Calu3 (cell line): ENCODE data around the gene ANKRD28. TPM values are rescaled to one million over a fixed set of nuclear protein-coding genes. Genes with fewer than 3 reads are reported as not detected.

Experiments used
- BruUV-seq: library from RNA; stranded (reverse); fragments of 400-500 nt; replicated peaks from 2 replicates; lab custom pipeline; 2021; lab: Mats Ljungman, UMichigan
- CTCF ChIA-PET: fragments of 300-600 bp; sonication (Branson Sonifier 250); formaldehyde crosslinking; loops from one replicate; lab custom pipeline; 2022; ENCODE audit warnings: antibody characterized with exemption; lab: Charles Lee
- DNase-seq: peaks from one replicate; pipeline ENCODE4 v3.0.0; 2022
- H3K27ac Mint-ChIP-seq: one replicate; pipeline ENCODE4 v1.8.0; 2022; ENCODE audit warnings: mixed read lengths; ENCODE audit not compliant: unreplicated experiment
- H3K27me3 Mint-ChIP-seq: one replicate; pipeline ENCODE4 v1.8.0; 2022; ENCODE audit warnings: mixed read lengths; ENCODE audit not compliant: unreplicated experiment
- H3K36me3 Mint-ChIP-seq: one replicate; pipeline ENCODE4 v1.8.0; 2022; ENCODE audit warnings: mild to moderate bottlenecking, moderate library complexity, mixed read lengths; ENCODE audit not compliant: insufficient read depth, unreplicated experiment
- H3K4me1 Mint-ChIP-seq: one replicate; pipeline ENCODE4 v1.8.0; 2022; ENCODE audit warnings: mild to moderate bottlenecking, low read depth, mixed read lengths; ENCODE audit not compliant: unreplicated experiment
- H3K4me3 Mint-ChIP-seq: one replicate; pipeline ENCODE4 v1.8.0; 2022; ENCODE audit warnings: mild to moderate bottlenecking, low read depth, moderate library complexity, mixed read lengths; ENCODE audit not compliant: unreplicated experiment
- H3K9me3 Mint-ChIP-seq: one replicate; pipeline ENCODE4 v1.8.0; 2022; ENCODE audit warnings: low read depth, mixed read lengths; ENCODE audit not compliant: unreplicated experiment
- intact Hi-C: fragments of 100-400 bp; cut with micrococcal nuclease; formaldehyde crosslinking; loops from one replicate; pipeline ENCODE4 v1.10.0; 2022; ENCODE audit not compliant: unreplicated experiment
- total RNA-seq: library from RNA; stranded (reverse); gene quantifications from 2 replicates; pipeline ENCODE4 v1.2.3, GENCODE V29; 2022
- TF ChIP-seq, protein P1 (sequence below): fragments of 200-600 bp; IDR thresholded peaks from one replicate; pipeline ENCODE4 v1.8.0; 2022; ENCODE audit warnings: antibody characterized with exemption; ENCODE audit not compliant: unreplicated experiment

The ANKRD28 gene
- total RNA-seq, 1 experiment from 2014 or later = 57.7 TPM

DNA sequence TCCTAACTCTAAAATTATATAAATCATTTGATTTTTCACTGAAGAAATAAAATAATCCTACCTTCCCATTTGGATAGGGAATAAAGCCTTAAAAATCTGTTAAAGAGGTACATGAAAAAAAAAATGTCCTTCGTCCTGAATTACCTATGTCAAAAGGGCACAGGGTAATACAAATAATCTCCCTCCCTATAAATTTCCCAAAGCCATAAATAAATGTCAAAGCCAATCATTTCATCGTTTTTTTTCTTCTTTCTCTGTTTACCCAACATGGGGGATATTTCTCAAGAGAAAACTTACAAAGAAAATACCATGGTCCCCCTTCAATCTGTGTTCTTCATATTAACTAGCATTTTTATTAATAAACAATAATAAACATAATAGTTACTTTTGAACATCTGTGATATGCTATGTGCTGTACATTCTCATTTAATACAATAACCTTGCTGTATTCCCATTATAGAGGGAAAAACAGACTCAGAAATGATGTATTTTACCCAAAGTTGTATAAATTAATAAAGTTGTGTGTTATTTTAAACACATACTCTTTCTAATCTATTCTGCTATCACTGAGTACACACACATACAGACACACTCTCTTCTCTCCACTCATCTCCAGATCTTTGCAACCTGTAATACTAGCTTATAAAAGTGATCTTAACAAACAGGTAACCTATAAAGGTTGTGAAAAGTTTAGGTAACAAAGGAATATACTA lies 910 bp upstream of the ANKRD28 start:
- peak overlapping the region; percentile 75 for H3K27ac Mint-ChIP-seq
- H3K27me3 Mint-ChIP-seq = no peaks in the 10 kb centered on the region
- CTCF ChIA-PET = interaction anchor here (1.1 kb wide), 1 partner anchor 55 kb away, joined by 4 read pairs; no protein-coding TSS in a partner anchor
- H3K36me3 Mint-ChIP-seq = peaks cover 7% of the 10 kb centered on the region
- TF ChIP-seq, protein P1, sequence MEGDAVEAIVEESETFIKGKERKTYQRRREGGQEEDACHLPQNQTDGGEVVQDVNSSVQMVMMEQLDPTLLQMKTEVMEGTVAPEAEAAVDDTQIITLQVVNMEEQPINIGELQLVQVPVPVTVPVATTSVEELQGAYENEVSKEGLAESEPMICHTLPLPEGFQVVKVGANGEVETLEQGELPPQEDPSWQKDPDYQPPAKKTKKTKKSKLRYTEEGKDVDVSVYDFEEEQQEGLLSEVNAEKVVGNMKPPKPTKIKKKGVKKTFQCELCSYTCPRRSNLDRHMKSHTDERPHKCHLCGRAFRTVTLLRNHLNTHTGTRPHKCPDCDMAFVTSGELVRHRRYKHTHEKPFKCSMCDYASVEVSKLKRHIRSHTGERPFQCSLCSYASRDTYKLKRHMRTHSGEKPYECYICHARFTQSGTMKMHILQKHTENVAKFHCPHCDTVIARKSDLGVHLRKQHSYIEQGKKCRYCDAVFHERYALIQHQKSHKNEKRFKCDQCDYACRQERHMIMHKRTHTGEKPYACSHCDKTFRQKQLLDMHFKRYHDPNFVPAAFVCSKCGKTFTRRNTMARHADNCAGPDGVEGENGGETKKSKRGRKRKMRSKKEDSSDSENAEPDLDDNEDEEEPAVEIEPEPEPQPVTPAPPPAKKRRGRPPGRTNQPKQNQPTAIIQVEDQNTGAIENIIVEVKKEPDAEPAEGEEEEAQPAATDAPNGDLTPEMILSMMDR = no peak
- intact Hi-C loops = no loop called here
- peaks cover 11% of the 10 kb centered on the region for H3K4me1 Mint-ChIP-seq
- DNase-seq = no peak
- H3K4me3 Mint-ChIP-seq = no peak overlapping the region
- no TSS peak for BruUV-seq
- no peaks in the 10 kb centered on the region for H3K9me3 Mint-ChIP-seq

DNA sequence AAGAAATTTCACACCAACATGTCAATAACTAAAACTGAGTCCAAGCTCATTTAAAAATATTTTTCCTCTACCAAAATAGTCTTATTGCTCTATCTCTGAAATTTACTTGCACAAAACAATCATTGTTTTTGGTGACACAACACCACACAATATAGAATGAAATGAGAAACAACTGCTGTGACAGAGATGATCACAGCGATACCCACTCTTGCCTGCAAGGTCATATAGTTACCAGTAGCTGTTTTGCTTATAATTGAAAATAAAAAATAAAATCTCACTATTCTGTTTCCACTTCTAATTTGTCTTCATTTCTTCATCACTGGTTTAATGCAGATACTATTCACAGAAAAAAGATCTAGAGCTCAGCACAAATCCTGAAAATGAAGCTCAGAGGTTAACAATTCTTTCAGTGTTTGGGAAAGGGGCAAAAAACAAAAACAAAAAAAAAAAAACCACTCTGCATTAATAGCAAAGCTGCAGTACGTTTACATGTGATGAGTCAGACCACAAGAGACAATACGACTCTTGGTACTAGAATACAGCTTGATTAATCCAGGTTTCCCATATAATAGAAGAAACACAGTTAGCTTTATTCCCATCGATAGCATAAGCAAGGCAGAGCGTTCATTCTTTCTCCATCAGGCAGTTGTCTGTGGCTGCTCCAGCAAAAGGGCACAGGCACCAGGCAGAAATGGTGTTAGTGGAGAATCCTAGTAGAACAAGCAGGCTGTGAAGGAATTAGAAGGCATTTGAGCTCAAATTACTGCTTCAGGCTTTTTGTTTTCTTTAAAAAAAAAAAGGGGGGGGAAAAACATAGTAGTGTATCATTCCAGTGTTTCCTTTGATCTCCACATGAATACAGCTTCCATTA lies 773 bp downstream of the ANKRD28 start:
- CTCF ChIA-PET = interaction anchor here (0.5 to 1.7 kb wide), 11 partner anchors 9 to 293 kb away, joined by 3 to 7 read pairs (median 4); no protein-coding TSS in a partner anchor
- peaks cover 9% of the 10 kb centered on the region for H3K4me1 Mint-ChIP-seq
- TF ChIP-seq, protein P1 = no peak
- BruUV-seq = TSS peak; percentile 77
- DNase-seq = no peak
- no peaks in the 10 kb centered on the region for H3K9me3 Mint-ChIP-seq
- no peaks in the 10 kb centered on the region for H3K27me3 Mint-ChIP-seq
- H3K36me3 Mint-ChIP-seq = peaks cover 9% of the 10 kb centered on the region
- peak overlapping the region; percentile 75 for H3K27ac Mint-ChIP-seq
- H3K4me3 Mint-ChIP-seq = peak overlapping the region; percentile 60
- intact Hi-C loops = loop anchor here (2.0 kb wide), 1 partner anchor 28 kb away; no protein-coding TSS in a partner anchor

DNA sequence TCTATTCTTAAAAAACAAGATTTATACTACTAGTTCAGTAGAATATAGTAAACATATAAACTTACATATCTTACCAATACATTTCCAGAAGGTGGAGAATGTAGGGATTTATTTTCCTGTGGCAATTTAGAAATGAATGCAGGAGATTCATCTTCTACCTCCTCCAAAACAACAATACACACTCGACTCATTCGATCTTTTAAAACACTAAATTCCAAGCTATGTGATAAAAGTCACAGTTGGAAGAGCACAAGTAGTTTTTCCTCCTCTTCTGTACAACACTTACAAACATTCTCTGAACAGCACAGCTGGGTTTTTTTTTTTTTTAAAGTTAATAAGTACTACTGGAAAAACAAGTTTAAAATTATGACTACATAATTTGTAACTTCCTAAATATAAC lies 1.4 kb downstream of the ANKRD28 start:
- Mint-ChIP-seq H3K9me3 (no peaks in the 10 kb centered on the region), H3K4me1 (peaks cover 9% of the 10 kb centered on the region), H3K27me3 (no peaks in the 10 kb centered on the region), H3K4me3 (peak overlapping the region; percentile 60), H3K36me3 (peaks cover 11% of the 10 kb centered on the region), H3K27ac (peak overlapping the region; percentile 75)
- DNase-seq = no peak
- BruUV-seq = no TSS peak
- CTCF ChIA-PET = interaction anchor here (0.6 to 1.7 kb wide), 3 partner anchors 41 to 293 kb away, joined by 3 to 6 read pairs (median 4); no protein-coding TSS in a partner anchor
- TF ChIP-seq, protein P1 = no peak
- intact Hi-C loops = loop anchor here (2.0 kb wide), 1 partner anchor 28 kb away; no protein-coding TSS in a partner anchor

DNA sequence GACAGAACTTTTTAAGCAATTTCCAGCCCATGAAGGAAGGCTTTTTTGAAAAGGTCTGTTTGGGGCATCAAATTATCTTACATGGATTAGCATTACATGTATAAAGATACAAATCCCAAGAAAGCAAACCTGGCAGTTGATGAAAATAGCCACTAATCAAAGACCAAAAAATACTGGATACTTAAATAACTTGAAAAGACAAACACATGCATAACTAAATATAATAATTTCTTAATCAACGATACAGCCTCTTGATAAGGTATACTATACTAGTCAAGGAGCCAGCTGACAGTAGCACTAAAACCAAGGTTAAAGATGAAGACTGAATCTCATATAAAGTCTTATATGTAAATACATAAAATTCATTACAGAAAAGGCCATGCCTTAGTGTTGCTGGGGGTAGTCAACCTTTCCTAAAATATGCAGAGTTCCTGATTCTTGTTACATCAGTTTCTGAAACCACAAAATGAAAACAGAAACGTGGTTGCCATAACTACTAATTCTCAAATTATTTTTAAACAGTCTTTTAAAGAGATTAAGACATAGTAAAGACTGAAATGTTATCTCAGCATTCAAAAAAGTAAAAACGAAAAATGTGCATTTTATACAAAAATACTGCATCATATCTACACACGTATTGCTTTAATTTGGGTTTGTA lies 2.0 kb downstream of the ANKRD28 start:
- peak overlapping the region; percentile 60 for H3K4me3 Mint-ChIP-seq
- CTCF ChIA-PET = no interaction called here
- no TSS peak for BruUV-seq

More for the DNA sequence above, 2.0 kb downstream of the ANKRD28 start:
- TF ChIP-seq, protein P1 = no peak
- Mint-ChIP-seq H3K27ac (peak overlapping the region; percentile 75), H3K36me3 (peaks cover 16% of the 10 kb centered on the region), H3K4me1 (peaks cover 8% of the 10 kb centered on the region), H3K9me3 (peaks cover 3% of the 10 kb centered on the region), H3K27me3 (no peaks in the 10 kb centered on the region)
- no peak for DNase-seq
- intact Hi-C loops = loop anchor here (2.0 kb wide), 1 partner anchor 27 kb away; no protein-coding TSS in a partner anchor
